Measurements from ENCODE around the gene SPIN3.
"Not testable (repeated sequence)": the region's sequence is repeated elsewhere in the genome, so short reads cannot be mapped to it uniquely, and the experiment has no call there.

The SPIN3 gene

GRCh38 chrX:56995271-56995994, at the start of gene SPIN3:
SPIN3 (minus strand) TSS chrX:56995541; CDS start chrX:56994947, 594 bp downstream.
- peak; percentile 15 for DNase-seq (ENCODE audit: low read depth)

- DNase-seq (ENCODE audit: low read depth): no peak
Observed at GRCh38 chrX:57044245-57044644, 48.9 kb upstream of the SPIN3 start.

- not testable (repeated sequence) for DNase-seq (ENCODE audit: low read depth)
Observed at GRCh38 chrX:57037265-57037664, 41.9 kb upstream of the SPIN3 start.

- DNase-seq (ENCODE audit: low read depth): no peak
Observed at GRCh38 chrX:56994375-56995270, 718 bp downstream of the SPIN3 start.

- no peak for DNase-seq (ENCODE audit: low read depth)
Observed at GRCh38 chrX:56987741-56988140, 7.6 kb downstream of the SPIN3 start.

GRCh38 chrX:56986138-56986537, 9.2 kb downstream of the SPIN3 start:
- no peak for DNase-seq (ENCODE audit: low read depth)

- DNase-seq (ENCODE audit: low read depth): no peak
Observed at GRCh38 chrX:56978172-56978571, 17.2 kb downstream of the SPIN3 start.

GRCh38 chrX:56975611-56976010, 19.7 kb downstream of the SPIN3 start:
- DNase-seq (ENCODE audit: low read depth): no peak

GRCh38 chrX:56974408-56974807, 20.9 kb downstream of the SPIN3 start:
- no peak for DNase-seq (ENCODE audit: low read depth)

- DNase-seq (ENCODE audit: low read depth): no peak
Observed at GRCh38 chrX:56969559-56969958, 25.8 kb downstream of the SPIN3 start.

GRCh38 chrX:56968980-56969379, 26.4 kb downstream of the SPIN3 start:
- DNase-seq (ENCODE audit: low read depth): no peak

GRCh38 chrX:56963377-56963776, 32.0 kb downstream of the SPIN3 start:
- no peak for DNase-seq (ENCODE audit: low read depth)

GRCh38 chrX:56947699-56948098, 47.6 kb downstream of the SPIN3 start:
- DNase-seq (ENCODE audit: low read depth): no peak

GRCh38 chrX:56946201-56946600, 49.1 kb downstream of the SPIN3 start:
- not testable (repeated sequence) for DNase-seq (ENCODE audit: low read depth)

- DNase-seq (ENCODE audit: low read depth): not testable (repeated sequence)
Observed at GRCh38 chrX:56945226-56945625, 50.1 kb downstream of the SPIN3 start.

GRCh38 chrX:56943264-56943663, 52.1 kb downstream of the SPIN3 start:
- no peak for DNase-seq (ENCODE audit: low read depth)
